GM21786 (cell line): ENCODE results near the gene CCN5.
"Not testable (repeated sequence)": the region's sequence is repeated elsewhere in the genome, so short reads cannot be mapped to it uniquely, and the experiment has no call there.

ENCODE experiments used
- ATAC-seq: cut with Tn5 transposase; IDR thresholded peaks from one replicate; pipeline ENCODE4 v1.9.1; 2021; ENCODE audit not compliant: unreplicated experiment

CCN5 gene

GRCh38 chr20:44756011-44756688, 41.0 kb downstream of the CCN5 start:
- no peak for ATAC-seq

GRCh38 chr20:44756956-44757355, 41.8 kb downstream of the CCN5 start:
- ATAC-seq, result no peak

- ATAC-seq, result no peak
These were observed 43.3 kb downstream of the CCN5 start for GRCh38 chr20:44758247-44759101.

- ATAC-seq, result no peak
These were observed 44.4 kb downstream of the CCN5 start for GRCh38 chr20:44759595-44759994.

- ATAC-seq, result no peak
These were observed 46.3 kb downstream of the CCN5 start for GRCh38 chr20:44761423-44761822.

- ATAC-seq, result no peak
These were observed 47.4 kb downstream of the CCN5 start for GRCh38 chr20:44762466-44763140.

- not testable (repeated sequence) for ATAC-seq
These were observed 48.6 kb downstream of the CCN5 start for GRCh38 chr20:44763798-44764197.

GRCh38 chr20:44765091-44765490, 49.9 kb downstream of the CCN5 start:
- no peak for ATAC-seq

GRCh38 chr20:44765701-44766347, 50.7 kb downstream of the CCN5 start:
- ATAC-seq, result no peak

- no peak for ATAC-seq
These were observed 53.1 kb downstream of the CCN5 start for GRCh38 chr20:44768256-44768655.

GRCh38 chr20:44768854-44769480, 53.8 kb downstream of the CCN5 start:
- ATAC-seq, result no peak

- no peak for ATAC-seq
These were observed 54.3 kb downstream of the CCN5 start for GRCh38 chr20:44769481-44769863.

- ATAC-seq, result no peak
These were observed 55.5 kb downstream of the CCN5 start for GRCh38 chr20:44770484-44771171.

- no peak for ATAC-seq
These were observed 56.0 kb downstream of the CCN5 start for GRCh38 chr20:44771172-44771535.

- no peak for ATAC-seq
These were observed 57.5 kb downstream of the CCN5 start for GRCh38 chr20:44772636-44773035.

GRCh38 chr20:44773070-44773829, 58.1 kb downstream of the CCN5 start:
- no peak for ATAC-seq

- ATAC-seq, result no peak
These were observed 61.8 kb downstream of the CCN5 start for GRCh38 chr20:44776980-44777379.
